ACHN (cell line): Measurements from ENCODE around the gene FARS2.

Experiments used
- DNase-seq: peaks from one replicate; pipeline ENCODE4 v3.0.0-alpha.2; 2015
- in situ Hi-C: cut with HindIII; loops from 2 replicates; pipeline ENCODE4 v1.10.0; 2017; ENCODE audit warnings: low sequenced_read_pairs, low pct_ligation_motif_present, low pct_unique_long_range_greater_than_20kb

Gene FARS2

GRCh38 chr6:5389086-5389745 lies 127.9 kb downstream of the FARS2 start:
- no peak for DNase-seq
- in situ Hi-C loops: loop anchor here (10.0 kb wide), 1 partner anchor 244 kb away; no protein-coding TSS in a partner anchor

- in situ Hi-C loops: no loop called here
Measured at GRCh38 chr6:5390177-5390576, 128.9 kb downstream of the FARS2 start.

GRCh38 chr6:5394280-5394679 lies 133.0 kb downstream of the FARS2 start:
- DNase-seq: no peak
- in situ Hi-C loops: no loop called here

More at GRCh38 chr6:5390177-5390576, 128.9 kb downstream of the FARS2 start:
- DNase-seq: no peak

- in situ Hi-C loops: no loop called here
- DNase-seq: no peak
Measured at GRCh38 chr6:5395719-5396118, 134.4 kb downstream of the FARS2 start.

- in situ Hi-C loops: no loop called here
- peak; percentile 49 for DNase-seq
Measured at GRCh38 chr6:5398530-5398929, 137.2 kb downstream of the FARS2 start.

GRCh38 chr6:5399391-5399790 lies 138.1 kb downstream of the FARS2 start:
- in situ Hi-C loops: no loop called here
- DNase-seq: no peak

- peak; percentile 45 for DNase-seq
- in situ Hi-C loops: no loop called here
Measured at GRCh38 chr6:5401845-5402738, 140.8 kb downstream of the FARS2 start.

- in situ Hi-C loops: no loop called here
- DNase-seq: no peak
Measured at GRCh38 chr6:5403076-5403475, 141.8 kb downstream of the FARS2 start.

GRCh38 chr6:5403609-5404008 lies 142.3 kb downstream of the FARS2 start:
- in situ Hi-C loops: no loop called here
- no peak for DNase-seq

GRCh38 chr6:5405976-5406375 lies 144.7 kb downstream of the FARS2 start:
- no peak for DNase-seq
- in situ Hi-C loops: no loop called here

- DNase-seq: no peak
- in situ Hi-C loops: no loop called here
Measured at GRCh38 chr6:5411414-5411813, 150.1 kb downstream of the FARS2 start.

- no peak for DNase-seq
- in situ Hi-C loops: no loop called here
Measured at GRCh38 chr6:5412017-5412416, 150.7 kb downstream of the FARS2 start.

GRCh38 chr6:5412663-5413062 lies 151.3 kb downstream of the FARS2 start:
- in situ Hi-C loops: no loop called here
- DNase-seq: no peak

GRCh38 chr6:5416250-5416649 lies 154.9 kb downstream of the FARS2 start:
- in situ Hi-C loops: no loop called here
- no peak for DNase-seq

- peak; percentile 35 for DNase-seq
- in situ Hi-C loops: no loop called here
Measured at GRCh38 chr6:5422321-5422915, 161.1 kb downstream of the FARS2 start.

GRCh38 chr6:5423251-5423650 lies 161.9 kb downstream of the FARS2 start:
- DNase-seq: no peak
- in situ Hi-C loops: no loop called here

- in situ Hi-C loops: no loop called here
- DNase-seq: no peak
Measured at GRCh38 chr6:5424726-5425125, 163.4 kb downstream of the FARS2 start.

- in situ Hi-C loops: no loop called here
- DNase-seq: no peak
Measured at GRCh38 chr6:5425267-5425666, 164.0 kb downstream of the FARS2 start.

GRCh38 chr6:5425797-5426196 lies 164.5 kb downstream of the FARS2 start:
- in situ Hi-C loops: no loop called here
- no peak for DNase-seq
